ENCODE data around the gene SPOCK3.

DNA sequence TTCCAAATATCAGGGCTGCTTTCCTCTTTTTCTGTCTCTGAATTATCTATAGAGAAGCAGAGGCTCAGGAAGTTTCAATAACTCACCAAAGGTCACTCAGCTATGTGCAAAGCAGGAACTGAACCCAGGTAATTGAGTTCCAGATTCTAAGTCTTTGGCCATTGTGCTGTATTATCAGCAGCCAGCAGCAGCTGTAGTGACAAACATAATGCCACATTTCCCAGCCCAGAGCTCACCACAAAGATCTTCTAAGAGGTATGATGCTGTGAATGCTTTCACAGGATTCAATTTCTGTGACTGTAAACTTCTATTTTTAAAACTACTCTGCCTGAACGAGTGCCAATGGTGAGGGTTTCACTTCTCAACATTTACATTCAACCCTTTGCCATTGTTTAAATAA lies 56.4 kb downstream of the SPOCK3 start:
- TF ChIP-seq ZFP30 (CRISPR knock-in tag; IDR thresholded peaks at IDR 0.05) (no peak), OSR1 (CRISPR knock-in tag; IDR thresholded peaks at IDR 0.05) (no peak), ZNF70 (CRISPR knock-in tag; IDR thresholded peaks at IDR 0.05) (no peak), ZC3H10 (CRISPR knock-in tag; IDR thresholded peaks at IDR 0.05) (no peak), BACH2 (CRISPR knock-in tag; IDR thresholded peaks at IDR 0.05; ENCODE audit: borderline replicate concordance) (no peak)
- TF ChIP-seq, protein P1, sequence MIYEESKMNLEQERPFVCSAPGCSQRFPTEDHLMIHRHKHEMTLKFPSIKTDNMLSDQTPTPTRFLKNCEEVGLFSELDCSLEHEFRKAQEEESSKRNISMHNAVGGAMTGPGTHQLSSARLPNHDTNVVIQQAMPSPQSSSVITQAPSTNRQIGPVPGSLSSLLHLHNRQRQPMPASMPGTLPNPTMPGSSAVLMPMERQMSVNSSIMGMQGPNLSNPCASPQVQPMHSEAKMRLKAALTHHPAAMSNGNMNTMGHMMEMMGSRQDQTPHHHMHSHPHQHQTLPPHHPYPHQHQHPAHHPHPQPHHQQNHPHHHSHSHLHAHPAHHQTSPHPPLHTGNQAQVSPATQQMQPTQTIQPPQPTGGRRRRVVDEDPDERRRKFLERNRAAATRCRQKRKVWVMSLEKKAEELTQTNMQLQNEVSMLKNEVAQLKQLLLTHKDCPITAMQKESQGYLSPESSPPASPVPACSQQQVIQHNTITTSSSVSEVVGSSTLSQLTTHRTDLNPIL (CRISPR knock-in tag; IDR thresholded peaks at IDR 0.05; ENCODE audit: low read depth), result no peak
